GM12865 (cell line): ENCODE results near the gene MAGI2.

Experiments used
- DNase-seq: peaks from one replicate; pipeline ENCODE4 v3.0.0; 2010; ENCODE audit warnings: low read depth
- H3K4me3 ChIP-seq: 2 replicates; pipeline ENCODE4 v1.5.1; 2011; ENCODE audit warnings: mild to moderate bottlenecking, low read depth, low read length, control low read depth
- CTCF ChIP-seq: IDR thresholded peaks from 2 replicates; pipeline ENCODE4 v1.5.1; 2011; ENCODE audit warnings: low read length, control low read depth, low read depth, inconsistent platforms; ENCODE audit not compliant: insufficient read depth; ENCODE audit errors: missing control alignments

Gene MAGI2

GRCh38 chr7:79462390-79462789 lies 8.9 kb upstream of the MAGI2 start:
- DNase-seq, result no peak
- TF ChIP-seq CTCF, result no peak
- H3K4me3 ChIP-seq, result no peak overlapping the region

- no peak for TF ChIP-seq CTCF
These were observed 8.2 kb upstream of the MAGI2 start for GRCh38 chr7:79461660-79462059.

GRCh38 chr7:79459381-79459780 lies 5.9 kb upstream of the MAGI2 start:
- no peak for DNase-seq
- no peak for TF ChIP-seq CTCF
- H3K4me3 ChIP-seq, result no peak overlapping the region

More at GRCh38 chr7:79461660-79462059, 8.2 kb upstream of the MAGI2 start:
- H3K4me3 ChIP-seq, result no peak overlapping the region
- no peak for DNase-seq

- no peak overlapping the region for H3K4me3 ChIP-seq
- no peak for TF ChIP-seq CTCF
- DNase-seq, result no peak
These were observed 5.3 kb upstream of the MAGI2 start for GRCh38 chr7:79458796-79459195.

GRCh38 chr7:79455173-79455790 lies 1.8 kb upstream of the MAGI2 start:
- DNase-seq, result no peak
- TF ChIP-seq CTCF, result no peak
- H3K4me3 ChIP-seq, result no peak overlapping the region

- TF ChIP-seq CTCF, result no peak
- no peak for DNase-seq
- H3K4me3 ChIP-seq, result no peak overlapping the region
These were observed 994 bp upstream of the MAGI2 start for GRCh38 chr7:79454361-79454960.

- TF ChIP-seq CTCF, result no peak
- no peak for DNase-seq
- H3K4me3 ChIP-seq, result no peak overlapping the region
These were observed 255 bp downstream of the MAGI2 start for GRCh38 chr7:79453266-79453557.
